Limb (tissue), 2 donors: ENCODE measurements around the gene KRT32.
"Not testable (repeated sequence)": the region's sequence is repeated elsewhere in the genome, so short reads cannot be mapped to it uniquely, and the experiment has no call there.

Experiments
- DNase-seq, 2 donors: peaks; one replicate each; pipeline ENCODE4 v3.0.0-alpha.2; 2016; ENCODE audit errors: extremely low spot score in 2 of 2

KRT32 gene

GRCh38 chr17:41464682-41465081, 2.5 kb downstream of the KRT32 start:
- no peak for DNase-seq

GRCh38 chr17:41464173-41464572, 3.0 kb downstream of the KRT32 start:
- no peak for DNase-seq

GRCh38 chr17:41463746-41464145, 3.4 kb downstream of the KRT32 start:
- DNase-seq, result no peak

GRCh38 chr17:41462705-41463104, 4.5 kb downstream of the KRT32 start:
- DNase-seq, result no peak

- no peak for DNase-seq
Measured at GRCh38 chr17:41457676-41458075, 9.5 kb downstream of the KRT32 start.

GRCh38 chr17:41456204-41456603, 11.0 kb downstream of the KRT32 start:
- DNase-seq, result no peak

GRCh38 chr17:41455236-41455635, 11.9 kb downstream of the KRT32 start:
- no peak for DNase-seq

- no peak for DNase-seq
Measured at GRCh38 chr17:41453066-41453465, 14.1 kb downstream of the KRT32 start.

- DNase-seq, result no peak
Measured at GRCh38 chr17:41452281-41452680, 14.9 kb downstream of the KRT32 start.

GRCh38 chr17:41451154-41451728, 15.9 kb downstream of the KRT32 start:
- no peak for DNase-seq

- no peak for DNase-seq
Measured at GRCh38 chr17:41449008-41449407, 18.2 kb downstream of the KRT32 start.

GRCh38 chr17:41448506-41448905, 18.7 kb downstream of the KRT32 start:
- no peak for DNase-seq

- no peak for DNase-seq
Measured at GRCh38 chr17:41446806-41447205, 20.4 kb downstream of the KRT32 start.

GRCh38 chr17:41444640-41445039, 22.5 kb downstream of the KRT32 start:
- no peak for DNase-seq

- DNase-seq, result no peak
Measured at GRCh38 chr17:41444186-41444585, 23.0 kb downstream of the KRT32 start.

- DNase-seq, result no peak
Measured at GRCh38 chr17:41442739-41443138, 24.4 kb downstream of the KRT32 start.

GRCh38 chr17:41440531-41441033, 26.6 kb downstream of the KRT32 start, which contains the start of gene KRT38:
Gene KRT38, minus strand, starts transcription at chr17:41440983. Its CDS starts 62 bp downstream, at chr17:41440921.
- DNase-seq, result no peak

- no peak for DNase-seq
Measured at GRCh38 chr17:41439375-41439774, 27.8 kb downstream of the KRT32 start.

- no peak for DNase-seq
Measured at GRCh38 chr17:41437769-41438168, 29.4 kb downstream of the KRT32 start.

- no peak for DNase-seq
Measured at GRCh38 chr17:41437254-41437653, 29.9 kb downstream of the KRT32 start.

- DNase-seq, result no peak
Measured at GRCh38 chr17:41434415-41434814, 32.8 kb downstream of the KRT32 start.

- DNase-seq, result no peak
Measured at GRCh38 chr17:41434005-41434404, 33.2 kb downstream of the KRT32 start.

GRCh38 chr17:41433586-41433985, 33.6 kb downstream of the KRT32 start:
- no peak for DNase-seq

- DNase-seq, result not testable (repeated sequence)
Measured at GRCh38 chr17:41430376-41430775, 36.8 kb downstream of the KRT32 start.
